Mesodermal cell (in vitro differentiated cells): Measurements from ENCODE around the gene AKAP1.

ENCODE experiments used
- H3K27ac ChIP-seq: 2 replicates; pipeline ENCODE4 v1.7.0; 2013; ENCODE audit warnings: mild to moderate bottlenecking, low read depth, low read length, moderate library complexity; ENCODE audit not compliant: severe bottlenecking
- H3K36me3 ChIP-seq: 2 replicates; pipeline ENCODE4 v1.7.1; 2013; ENCODE audit warnings: mild to moderate bottlenecking, low read length, moderate library complexity; ENCODE audit not compliant: control insufficient read depth, insufficient read depth
- H3K4me1 ChIP-seq: one replicate; pipeline ENCODE4 v1.7.1; 2013; ENCODE audit warnings: mild to moderate bottlenecking, low read length; ENCODE audit not compliant: insufficient read depth, control insufficient read depth, poor library complexity, severe bottlenecking
- H3K4me3 ChIP-seq: 2 replicates; pipeline ENCODE4 v1.7.0; 2013; ENCODE audit warnings: low read length, control low read depth, mild to moderate bottlenecking; ENCODE audit not compliant: insufficient read depth, poor library complexity, severe bottlenecking; ENCODE audit errors: extremely low read depth
- H3K9me3 ChIP-seq: 2 replicates; pipeline ENCODE4 v1.7.1; 2013; ENCODE audit warnings: mild to moderate bottlenecking, low read length, moderate library complexity; ENCODE audit not compliant: control insufficient read depth
- WGBS, 2 experiments: methylation state at CpG; one replicate each; pipeline ENCODE4 v1.1.5; 2013; ENCODE audit warnings: missing lambda C conversion rate in 2 of 2; ENCODE audit not compliant: insufficient coverage in 2 of 2; 5-methylcytosine and 5-hydroxymethylcytosine counted together

The AKAP1 gene

GRCh38 chr17:57105591-57105990 lies 20.5 kb downstream of the AKAP1 start:
- 85 to 90% methylated on average over 6 to 8 of the region's 8 CpGs for WGBS, 2 experiments
- no peak overlapping the region for H3K4me3 ChIP-seq
- H3K4me1 ChIP-seq = peaks cover 24% of the 10 kb centered on the region
- no peak overlapping the region for H3K27ac ChIP-seq
- peaks cover 2% of the 10 kb centered on the region for H3K36me3 ChIP-seq
- H3K9me3 ChIP-seq = no peaks in the 10 kb centered on the region

- H3K9me3 ChIP-seq = no peaks in the 10 kb centered on the region
- 94 to 95% methylated on average over 14 to 17 of the region's 17 CpGs for WGBS, 2 experiments
Observed at GRCh38 chr17:57106107-57106835, 21.2 kb downstream of the AKAP1 start.

GRCh38 chr17:57106836-57107497 lies 21.9 kb downstream of the AKAP1 start:
- H3K4me1 ChIP-seq = peaks cover 24% of the 10 kb centered on the region
- H3K36me3 ChIP-seq = peaks cover 2% of the 10 kb centered on the region
- H3K27ac ChIP-seq = no peak overlapping the region
- no peak overlapping the region for H3K4me3 ChIP-seq
- H3K9me3 ChIP-seq = no peaks in the 10 kb centered on the region
- WGBS, 2 experiments = 92 to 96% methylated on average over 9 to 12 of the region's 14 CpGs

More at GRCh38 chr17:57106107-57106835, 21.2 kb downstream of the AKAP1 start:
- Histone ChIP-seq H3K4me1 (peaks cover 24% of the 10 kb centered on the region), H3K4me3 (no peak overlapping the region), H3K36me3 (peaks cover 2% of the 10 kb centered on the region), H3K27ac (no peak overlapping the region)

GRCh38 chr17:57107498-57108101 lies 22.6 kb downstream of the AKAP1 start:
- Histone ChIP-seq H3K36me3 (peaks cover 7% of the 10 kb centered on the region), H3K4me1 (peaks cover 24% of the 10 kb centered on the region), H3K27ac (no peak overlapping the region), H3K9me3 (no peaks in the 10 kb centered on the region), H3K4me3 (no peak overlapping the region)
- 84 to 86% methylated on average over 7 to 8 of the region's 12 CpGs for WGBS, 2 experiments

- Histone ChIP-seq H3K36me3 (peaks cover 18% of the 10 kb centered on the region), H3K4me1 (peaks cover 24% of the 10 kb centered on the region), H3K9me3 (no peaks in the 10 kb centered on the region), H3K27ac (no peak overlapping the region), H3K4me3 (no peak overlapping the region)
- WGBS, 2 experiments = 86 to 90% methylated on average over 6 to 12 of the region's 12 CpGs
Observed at GRCh38 chr17:57108671-57109392, 23.8 kb downstream of the AKAP1 start.

GRCh38 chr17:57109393-57110151 lies 24.5 kb downstream of the AKAP1 start:
- 77 to 81% methylated on average over 12 to 14 of the region's 14 CpGs for WGBS, 2 experiments
- Histone ChIP-seq H3K4me3 (no peak overlapping the region), H3K36me3 (peaks cover 25% of the 10 kb centered on the region), H3K4me1 (peaks cover 24% of the 10 kb centered on the region), H3K27ac (no peak overlapping the region), H3K9me3 (no peaks in the 10 kb centered on the region)

GRCh38 chr17:57110152-57110542 lies 25.1 kb downstream of the AKAP1 start:
- H3K4me3 ChIP-seq = no peak overlapping the region
- 67 to 83% methylated on average over 3 of the region's 5 CpGs for WGBS, 2 experiments
- peaks cover 24% of the 10 kb centered on the region for H3K4me1 ChIP-seq
- H3K27ac ChIP-seq = no peak overlapping the region
- peaks cover 26% of the 10 kb centered on the region for H3K36me3 ChIP-seq
- H3K9me3 ChIP-seq = no peaks in the 10 kb centered on the region

- WGBS, 2 experiments = 92 to 93% methylated on average over 9 of the region's 12 CpGs
- H3K4me3 ChIP-seq = no peak overlapping the region
- H3K4me1 ChIP-seq = peaks cover 24% of the 10 kb centered on the region
- no peak overlapping the region for H3K27ac ChIP-seq
- H3K36me3 ChIP-seq = peaks cover 31% of the 10 kb centered on the region
- H3K9me3 ChIP-seq = no peaks in the 10 kb centered on the region
Observed at GRCh38 chr17:57110579-57111325, 25.7 kb downstream of the AKAP1 start.

GRCh38 chr17:57111386-57111785 lies 26.3 kb downstream of the AKAP1 start:
- WGBS, 2 experiments = 93 to 100% methylated on average over 2 to 3 of the region's 3 CpGs
- Histone ChIP-seq H3K9me3 (no peaks in the 10 kb centered on the region), H3K27ac (no peak overlapping the region), H3K36me3 (peaks cover 34% of the 10 kb centered on the region), H3K4me1 (peaks cover 24% of the 10 kb centered on the region), H3K4me3 (no peak overlapping the region)
